HG03108 (cell line): ENCODE results near the gene ELOVL6.

ENCODE experiments used
- ATAC-seq: cut with Tn5 transposase; IDR thresholded peaks from one replicate; pipeline ENCODE4 v1.9.1; 2021; ENCODE audit warnings: moderate library complexity; ENCODE audit not compliant: unreplicated experiment

Gene ELOVL6

GRCh38 chr4:110129544-110129943 is 68.9 kb downstream of the ELOVL6 start:
- no peak for ATAC-seq

GRCh38 chr4:110128472-110128919 is 69.9 kb downstream of the ELOVL6 start:
- ATAC-seq = no peak

GRCh38 chr4:110128029-110128428 is 70.4 kb downstream of the ELOVL6 start:
- ATAC-seq = no peak

GRCh38 chr4:110124711-110125110 is 73.7 kb downstream of the ELOVL6 start:
- no peak for ATAC-seq

- no peak for ATAC-seq
These were observed 76.2 kb downstream of the ELOVL6 start for GRCh38 chr4:110122201-110122600.

- no peak for ATAC-seq
These were observed 77.9 kb downstream of the ELOVL6 start for GRCh38 chr4:110120506-110120905.

GRCh38 chr4:110119880-110120279 is 78.5 kb downstream of the ELOVL6 start:
- ATAC-seq = no peak

- ATAC-seq = no peak
These were observed 79.1 kb downstream of the ELOVL6 start for GRCh38 chr4:110119337-110119736.

- no peak for ATAC-seq
These were observed 86.4 kb downstream of the ELOVL6 start for GRCh38 chr4:110112056-110112455.

GRCh38 chr4:110109455-110109854 is 89.0 kb downstream of the ELOVL6 start:
- no peak for ATAC-seq

- ATAC-seq = no peak
These were observed 89.5 kb downstream of the ELOVL6 start for GRCh38 chr4:110108960-110109359.

- peak; percentile 81 for ATAC-seq
These were observed 90.0 kb downstream of the ELOVL6 start for GRCh38 chr4:110108422-110108821.

GRCh38 chr4:110107866-110108265 is 90.5 kb downstream of the ELOVL6 start:
- no peak for ATAC-seq

GRCh38 chr4:110106931-110107296 is 91.5 kb downstream of the ELOVL6 start:
- peak; percentile 53 for ATAC-seq

GRCh38 chr4:110104661-110105060 is 93.8 kb downstream of the ELOVL6 start:
- ATAC-seq = no peak

- ATAC-seq = no peak
These were observed 98.8 kb downstream of the ELOVL6 start for GRCh38 chr4:110099638-110100037.

GRCh38 chr4:110096405-110096804 is 102.0 kb downstream of the ELOVL6 start:
- ATAC-seq = no peak

- no peak for ATAC-seq
These were observed 105.8 kb downstream of the ELOVL6 start for GRCh38 chr4:110092646-110093045.

GRCh38 chr4:110091434-110092140 is 106.8 kb downstream of the ELOVL6 start:
- ATAC-seq = no peak

- ATAC-seq = no peak
These were observed 109.7 kb downstream of the ELOVL6 start for GRCh38 chr4:110088670-110089069.

GRCh38 chr4:110087070-110087708 is 111.2 kb downstream of the ELOVL6 start:
- no peak for ATAC-seq

- no peak for ATAC-seq
These were observed 113.3 kb downstream of the ELOVL6 start for GRCh38 chr4:110085131-110085530.

- ATAC-seq = no peak
These were observed 114.3 kb downstream of the ELOVL6 start for GRCh38 chr4:110084154-110084553.
